ENCODE measurements around the gene MYH1. TPM values are rescaled to one million over a fixed set of nuclear protein-coding genes. Genes with fewer than 3 reads are reported as not detected.

The MYH1 gene
- total RNA-seq, 1 experiment from 2014 or later: not detected

DNA sequence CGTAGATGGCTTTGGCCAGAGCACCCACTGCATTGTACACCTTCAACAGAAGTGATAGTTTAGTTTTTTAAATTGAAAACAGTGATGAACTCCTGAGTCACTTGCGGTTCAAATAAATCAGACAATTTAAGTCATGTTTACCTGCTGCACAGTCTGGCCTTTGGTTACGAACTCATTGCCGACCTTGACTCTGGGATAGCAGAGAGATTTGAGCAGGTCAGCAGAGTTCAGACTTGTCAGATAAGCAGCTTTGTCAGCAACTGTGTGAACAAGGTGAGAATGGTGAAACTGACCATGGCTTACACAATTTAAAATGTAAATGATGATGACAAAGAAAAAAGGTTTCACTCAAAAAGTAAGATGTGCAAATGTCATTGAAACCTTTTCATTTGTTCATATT lies 58.3 kb downstream of the MYH1 start:
- no peak overlapping the region for H3K9ac ChIP-seq (ENCODE audit: low read length)
- intact Hi-C loops (cut with micrococcal nuclease): no loop called here
- no peak overlapping the region for H2AFZ ChIP-seq (ENCODE audit: low read length)
- no peaks in the 10 kb centered on the region for H3K27me3 ChIP-seq (ENCODE audit: low read length)
- no peak overlapping the region for H3K27ac ChIP-seq (ENCODE audit: low read length)
- no peak for DNase-seq
- no peak overlapping the region for H3K4me2 ChIP-seq (ENCODE audit: low read length)
- CTCF ChIA-PET: no interaction called here
- no peaks in the 10 kb centered on the region for H4K20me1 ChIP-seq (ENCODE audit: low read length)
- TF ChIP-seq, protein P1, sequence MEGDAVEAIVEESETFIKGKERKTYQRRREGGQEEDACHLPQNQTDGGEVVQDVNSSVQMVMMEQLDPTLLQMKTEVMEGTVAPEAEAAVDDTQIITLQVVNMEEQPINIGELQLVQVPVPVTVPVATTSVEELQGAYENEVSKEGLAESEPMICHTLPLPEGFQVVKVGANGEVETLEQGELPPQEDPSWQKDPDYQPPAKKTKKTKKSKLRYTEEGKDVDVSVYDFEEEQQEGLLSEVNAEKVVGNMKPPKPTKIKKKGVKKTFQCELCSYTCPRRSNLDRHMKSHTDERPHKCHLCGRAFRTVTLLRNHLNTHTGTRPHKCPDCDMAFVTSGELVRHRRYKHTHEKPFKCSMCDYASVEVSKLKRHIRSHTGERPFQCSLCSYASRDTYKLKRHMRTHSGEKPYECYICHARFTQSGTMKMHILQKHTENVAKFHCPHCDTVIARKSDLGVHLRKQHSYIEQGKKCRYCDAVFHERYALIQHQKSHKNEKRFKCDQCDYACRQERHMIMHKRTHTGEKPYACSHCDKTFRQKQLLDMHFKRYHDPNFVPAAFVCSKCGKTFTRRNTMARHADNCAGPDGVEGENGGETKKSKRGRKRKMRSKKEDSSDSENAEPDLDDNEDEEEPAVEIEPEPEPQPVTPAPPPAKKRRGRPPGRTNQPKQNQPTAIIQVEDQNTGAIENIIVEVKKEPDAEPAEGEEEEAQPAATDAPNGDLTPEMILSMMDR (conservative IDR thresholded peaks at IDR 0.05; ENCODE audit: low read depth, low read length): no peak
- TF ChIP-seq EZH2 (IDR thresholded peaks at IDR 0.05; ENCODE audit: low read length, unreplicated experiment): no peak
- TF ChIP-seq EZH2phosphoT487 (IDR thresholded peaks at IDR 0.05; ENCODE audit: borderline replicate concordance, low read length): no peak
- POLR2A ChIA-PET (ENCODE audit: unreplicated experiment): no interaction called here
- H3F3A ChIP-seq (ENCODE audit: low read length, unreplicated experiment): no peaks in the 10 kb centered on the region
- H3K4me3 ChIP-seq (ENCODE audit: low read length): no peak overlapping the region
- no peaks in the 10 kb centered on the region for H3K9me3 ChIP-seq (ENCODE audit: low read length)
- H3K4me1 ChIP-seq (ENCODE audit: insufficient read depth, low read length): no peaks in the 10 kb centered on the region
- BruUV-seq (replicated peaks): no TSS peak
- H3K79me2 ChIP-seq (ENCODE audit: low read length): no peaks in the 10 kb centered on the region
- H3K36me3 ChIP-seq (ENCODE audit: low read depth, low read length): no peaks in the 10 kb centered on the region
- ATAC-seq: no peak
- H3K9me2 ChIP-seq (replicated peaks; ENCODE audit: low read length): no peaks in the 10 kb centered on the region

GRCh38 chr17:10458701-10459100 lies 59.6 kb downstream of the MYH1 start:
- H3K4me3 ChIP-seq (ENCODE audit: low read length): no peak overlapping the region
- no peaks in the 10 kb centered on the region for H3K27me3 ChIP-seq (ENCODE audit: low read length)
- no peak for DNase-seq
- no peak overlapping the region for H2AFZ ChIP-seq (ENCODE audit: low read length)
- H3K79me2 ChIP-seq (ENCODE audit: low read length): no peaks in the 10 kb centered on the region
- no peak overlapping the region for H3K27ac ChIP-seq (ENCODE audit: low read length)
- no peak overlapping the region for H3K4me2 ChIP-seq (ENCODE audit: low read length)
- no peaks in the 10 kb centered on the region for H3K36me3 ChIP-seq (ENCODE audit: low read depth, low read length)
- H3K4me1 ChIP-seq (ENCODE audit: insufficient read depth, low read length): no peaks in the 10 kb centered on the region
- no TSS peak for BruUV-seq (replicated peaks)
- H4K20me1 ChIP-seq (ENCODE audit: low read length): no peaks in the 10 kb centered on the region
- no peak overlapping the region for H3K9ac ChIP-seq (ENCODE audit: low read length)
- H3F3A ChIP-seq (ENCODE audit: low read length, unreplicated experiment): no peaks in the 10 kb centered on the region
- TF ChIP-seq, protein P1 (conservative IDR thresholded peaks at IDR 0.05; ENCODE audit: low read depth, low read length): no peak
- TF ChIP-seq EZH2 (IDR thresholded peaks at IDR 0.05; ENCODE audit: low read length, unreplicated experiment) (no peak), EZH2phosphoT487 (IDR thresholded peaks at IDR 0.05; ENCODE audit: borderline replicate concordance, low read length) (no peak)
- POLR2A ChIA-PET (ENCODE audit: unreplicated experiment): no interaction called here
- H3K9me2 ChIP-seq (replicated peaks; ENCODE audit: low read length): no peaks in the 10 kb centered on the region
- intact Hi-C loops (cut with micrococcal nuclease): no loop called here
- ATAC-seq: no peak
- no peaks in the 10 kb centered on the region for H3K9me3 ChIP-seq (ENCODE audit: low read length)
- CTCF ChIA-PET: no interaction called here

DNA sequence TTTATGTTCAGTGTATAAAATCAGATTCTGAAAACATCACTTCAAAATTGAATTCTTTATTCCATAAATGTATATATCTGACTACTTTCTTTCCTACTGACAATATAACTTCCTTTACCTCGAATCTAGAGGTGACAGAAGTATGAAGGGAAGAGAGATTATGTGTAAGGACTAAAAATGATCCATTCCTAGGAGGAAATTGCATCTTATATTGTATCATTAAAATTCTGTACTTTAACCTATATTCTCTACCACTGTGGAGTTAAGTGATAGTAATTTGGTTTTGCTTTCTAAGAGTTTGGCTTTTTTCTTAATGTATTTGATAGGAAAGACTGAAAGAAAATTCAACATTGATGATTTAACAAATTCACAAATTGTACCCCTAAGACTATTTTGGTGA lies 60.4 kb downstream of the MYH1 start:
- no peaks in the 10 kb centered on the region for H3K36me3 ChIP-seq (ENCODE audit: low read depth, low read length)
- H3K79me2 ChIP-seq (ENCODE audit: low read length): no peaks in the 10 kb centered on the region
- TF ChIP-seq EZH2 (IDR thresholded peaks at IDR 0.05; ENCODE audit: low read length, unreplicated experiment): no peak
- intact Hi-C loops (cut with micrococcal nuclease): no loop called here
- no TSS peak for BruUV-seq (replicated peaks)
- no peaks in the 10 kb centered on the region for H3K9me2 ChIP-seq (replicated peaks; ENCODE audit: low read length)
- H4K20me1 ChIP-seq (ENCODE audit: low read length): no peaks in the 10 kb centered on the region
- no peak overlapping the region for H3K4me3 ChIP-seq (ENCODE audit: low read length)
- ATAC-seq (no peak), DNase-seq (no peak)
- no peaks in the 10 kb centered on the region for H3K9me3 ChIP-seq (ENCODE audit: low read length)
- no peaks in the 10 kb centered on the region for H3K27me3 ChIP-seq (ENCODE audit: low read length)
- no peaks in the 10 kb centered on the region for H3F3A ChIP-seq (ENCODE audit: low read length, unreplicated experiment)
- no peak overlapping the region for H3K9ac ChIP-seq (ENCODE audit: low read length)
- H3K27ac ChIP-seq (ENCODE audit: low read length): no peak overlapping the region
- ChIA-PET CTCF (no interaction called here), POLR2A (ENCODE audit: unreplicated experiment) (no interaction called here)
- H3K4me1 ChIP-seq (ENCODE audit: insufficient read depth, low read length): no peaks in the 10 kb centered on the region
- no peak overlapping the region for H3K4me2 ChIP-seq (ENCODE audit: low read length)
- no peak overlapping the region for H2AFZ ChIP-seq (ENCODE audit: low read length)
